GM23338 (cell line): ENCODE data around the gene FOXP2. TPM values are rescaled to one million over a fixed set of nuclear protein-coding genes. Genes with fewer than 3 reads are reported as not detected.
A peak's percentile ranks its signal among the peaks of the same experiment; 100 is the strongest.

Source experiments
- ATAC-seq: fragments of 200-7000 bp; cut with Tn5 transposase; 3 replicates; pipeline ENCODE4 v1.9.1; 2020
- DNase-seq: peaks from one replicate; pipeline ENCODE4 v3.0.0-alpha.2; 2015; ENCODE audit warnings: low spot score
- H2AFZ ChIP-seq: fragments of 200-600 bp; sonication (generic); 2 replicates; pipeline ENCODE4 v1.8.0; 2016; ENCODE audit warnings: antibody characterized with exemption, mild to moderate bottlenecking, moderate library complexity
- H3F3A ChIP-seq: fragments of 200-600 bp; sonication (generic); replicated peaks from 2 replicates; pipeline ENCODE4 v1.8.0; 2017; ENCODE audit warnings: antibody characterized with exemption, mixed run types, low read depth
- H3K27ac ChIP-seq: fragments of 200-600 bp; sonication (generic); 2 replicates; pipeline ENCODE4 v1.6.1; 2016; ENCODE audit warnings: low read depth
- H3K27me3 ChIP-seq: fragments of 200-600 bp; sonication (generic); 2 replicates; pipeline ENCODE4 v1.8.0; 2016; ENCODE audit warnings: mild to moderate bottlenecking, mixed run types, moderate library complexity; ENCODE audit not compliant: insufficient read depth
- H3K36me3 ChIP-seq: fragments of 200-600 bp; sonication (generic); 2 replicates; pipeline ENCODE4 v1.8.0; 2016; ENCODE audit warnings: mild to moderate bottlenecking; ENCODE audit not compliant: insufficient read depth
- H3K4me1 ChIP-seq: fragments of 200-600 bp; sonication (generic); 2 replicates; pipeline ENCODE4 v1.8.0; 2016; ENCODE audit warnings: mild to moderate bottlenecking, moderate library complexity; ENCODE audit not compliant: insufficient read depth
- H3K4me2 ChIP-seq: fragments of 200-600 bp; sonication (generic); 2 replicates; pipeline ENCODE4 v1.7.1; 2017; ENCODE audit warnings: mixed run types
- H3K4me3 ChIP-seq: fragments of 200-600 bp; sonication (generic); 2 replicates; pipeline ENCODE4 v1.6.1; 2016; ENCODE audit warnings: mixed run types
- H3K79me2 ChIP-seq: fragments of 200-600 bp; sonication (generic); replicated peaks from 2 replicates; pipeline ENCODE4 v1.8.0; 2017; ENCODE audit warnings: mild to moderate bottlenecking; ENCODE audit not compliant: insufficient read depth
- H3K9me2 ChIP-seq: fragments of 200-600 bp; sonication (generic); 2 replicates; pipeline ENCODE4 v1.8.0; 2017; ENCODE audit not compliant: insufficient read depth
- H4K20me1 ChIP-seq: fragments of 200-600 bp; sonication (generic); replicated peaks from 2 replicates; pipeline ENCODE4 v1.8.0; 2017; ENCODE audit warnings: mild to moderate bottlenecking; ENCODE audit not compliant: insufficient read depth
- H3K27ac Mint-ChIP-seq: 2 replicates; pipeline ENCODE4 v1.8.0; 2020; ENCODE audit warnings: inconsistent platforms, mild to moderate bottlenecking, moderate library complexity, mixed read lengths
- H3K27me3 Mint-ChIP-seq: 3 replicates; pipeline ENCODE4 v1.8.0; 2022; ENCODE audit warnings: low read depth, mild to moderate bottlenecking, moderate library complexity, mixed read lengths, inconsistent platforms; ENCODE audit not compliant: insufficient read depth, poor library complexity
- H3K36me3 Mint-ChIP-seq: 3 replicates; pipeline ENCODE4 v1.8.0; 2021; ENCODE audit warnings: low read depth, mild to moderate bottlenecking, inconsistent platforms, moderate library complexity, mixed read lengths
- H3K4me1 Mint-ChIP-seq: 3 replicates; pipeline ENCODE4 v1.8.0; 2020; ENCODE audit warnings: mild to moderate bottlenecking, inconsistent platforms, mixed read lengths
- H3K4me3 Mint-ChIP-seq: 3 replicates; pipeline ENCODE4 v1.8.0; 2021; ENCODE audit warnings: moderate library complexity, mild to moderate bottlenecking, inconsistent platforms, mixed read lengths
- H3K9me3 Mint-ChIP-seq: 3 replicates; pipeline ENCODE4 v1.8.0; 2020; ENCODE audit warnings: moderate library complexity, mild to moderate bottlenecking, inconsistent platforms, mixed read lengths
- CREB1 ChIP-seq: fragments of 250-450 bp; sonication (Bioruptor Pico); IDR thresholded peaks from 2 replicates; pipeline ENCODE4 v1.5.0; 2020; ENCODE audit warnings: low read depth, mild to moderate bottlenecking, moderate library complexity
- CTCF ChIP-seq, 2 experiments: fragments of 200-600 bp in 1 of 2; sonication (generic) in 1 of 2; conservative IDR thresholded peaks; 2 replicates each; pipeline versions ENCODE4 v1.5.1 to v1.6.1; 2016 to 2017; ENCODE audit warnings: antibody characterized with exemption in 2 of 2, low read depth in 2 of 2, mild to moderate bottlenecking in 2 of 2, moderate library complexity in 1 of 2
- ETS1 ChIP-seq: IDR thresholded peaks from 2 replicates; pipeline ENCODE4 v1.6.1; 2016; ENCODE audit warnings: antibody characterized with exemption
- EZH2 ChIP-seq: fragments of 200-600 bp; sonication (generic); IDR thresholded peaks from one replicate; pipeline ENCODE4 v1.8.0; 2017; ENCODE audit warnings: antibody characterized with exemption, mild to moderate bottlenecking, low read depth; ENCODE audit not compliant: unreplicated experiment
- EZH2phosphoT487 ChIP-seq: fragments of 200-600 bp; sonication (generic); IDR thresholded peaks from one replicate; pipeline ENCODE4 v1.8.1; 2018; ENCODE audit warnings: antibody characterized with exemption; ENCODE audit not compliant: unreplicated experiment
- JUNB ChIP-seq: IDR thresholded peaks from one replicate; pipeline ENCODE4 v1.6.1; 2016; ENCODE audit warnings: antibody characterized with exemption; ENCODE audit not compliant: unreplicated experiment
- NANOG ChIP-seq: IDR thresholded peaks from 2 replicates; pipeline ENCODE4 v1.6.1; 2016; ENCODE audit warnings: antibody characterized with exemption, borderline replicate concordance
- POLR2AphosphoS5 ChIP-seq: IDR thresholded peaks from 2 replicates; pipeline ENCODE4 v1.6.1; 2016; ENCODE audit warnings: antibody characterized with exemption, low read depth
- REST ChIP-seq: IDR thresholded peaks from one replicate; pipeline ENCODE4 v1.6.1; 2018; ENCODE audit warnings: antibody characterized with exemption; ENCODE audit not compliant: unreplicated experiment
- STAT1 ChIP-seq: IDR thresholded peaks from one replicate; pipeline ENCODE4 v1.6.1; 2016; ENCODE audit warnings: antibody characterized with exemption; ENCODE audit not compliant: unreplicated experiment
- ZNF114 ChIP-seq: fragments of 250-450 bp; sonication (Bioruptor Pico); IDR thresholded peaks from 2 replicates; pipeline ENCODE4 v1.5.0; 2020; ENCODE audit warnings: mild to moderate bottlenecking, moderate library complexity
- ZNF331 ChIP-seq: fragments of 250-450 bp; sonication (Bioruptor Pico); IDR thresholded peaks from 2 replicates; pipeline ENCODE4 v1.5.0; 2020; ENCODE audit warnings: low read depth, mild to moderate bottlenecking, moderate library complexity
- ZNF462 ChIP-seq: fragments of 250-450 bp; sonication (Bioruptor Pico); IDR thresholded peaks from 2 replicates; pipeline ENCODE4 v1.5.0; 2020; ENCODE audit warnings: mild to moderate bottlenecking, moderate library complexity
- polyA plus RNA-seq: library from polyadenylated mRNA; unstranded; fragments of >200 nt; fragmentation: Nextera tagmentation; extraction: Ambion mirVana; gene quantifications from 2 replicates; pipeline ENCODE4 v1.2.1, GENCODE V29; 2016
- total RNA-seq: library from RNA; depleted of rRNA; stranded (reverse); fragments of >200 nt; shearing (Covaris generic); gene quantifications from 2 replicates; pipeline ENCODE4 v1.2.3, GENCODE V29; 2014

FOXP2 gene
- total and polyA plus RNA-seq, 2 experiments from 2014 or later, result 0.03 to 0.24 TPM

GRCh38 chr7:114639451-114639850 is 224.8 kb downstream of the FOXP2 start (continued):
- TF ChIP-seq ZNF462 (CRISPR knock-in tag), result no peak
- TF ChIP-seq EZH2, result no peak
- TF ChIP-seq EZH2phosphoT487, result no peak
- TF ChIP-seq POLR2AphosphoS5, result no peak
- TF ChIP-seq STAT1, result no peak

- no peaks in the 10 kb centered on the region for H3K79me2 ChIP-seq
- Mint-ChIP-seq H3K4me1 (peaks cover 24% of the 10 kb centered on the region; the same call in 2 of the 3 replicates), H3K27me3 (peaks cover 3% of the 10 kb centered on the region), H3K4me3 (no peak overlapping the region), H3K27ac (peak overlapping the region; percentile 56), H3K36me3 (no peaks in the 10 kb centered on the region), H3K9me3 (no peaks in the 10 kb centered on the region)
- H2AFZ ChIP-seq, result 0 out of 2 replicates have a peak overlapping the region, but pooled peaks have one; percentile 40
- H3F3A ChIP-seq, result no peaks in the 10 kb centered on the region
- no peaks in the 10 kb centered on the region for H3K9me2 ChIP-seq
- H3K27ac ChIP-seq, result no peak overlapping the region
- no peak overlapping the region for H3K4me2 ChIP-seq
- H3K4me1 ChIP-seq, result peaks cover 15% of the 10 kb centered on the region
- H4K20me1 ChIP-seq, result no peaks in the 10 kb centered on the region
- H3K27me3 ChIP-seq, result no peaks in the 10 kb centered on the region
- DNase-seq (no peak), ATAC-seq (no peak)
- no peaks in the 10 kb centered on the region for H3K36me3 ChIP-seq
- no peak overlapping the region for H3K4me3 ChIP-seq
- TF ChIP-seq ZNF114 (CRISPR knock-in tag) (no peak), CREB1 (CRISPR knock-in tag) (no peak), NANOG (no peak), CTCF (conservative IDR thresholded peaks at IDR 0.05; ENCODE audit: low read depth in 2 of 2) (no peak), ZNF331 (CRISPR knock-in tag) (no peak), JUNB (no peak), POLR2AphosphoS5 (no peak), REST (no peak), STAT1 (no peak), ETS1 (no peak), EZH2 (no peak)
Observed at GRCh38 chr7:114644455-114644854, 229.8 kb downstream of the FOXP2 start.
